H1 (cell line): ENCODE results near the gene ADTRP. TPM values are rescaled to one million over a fixed set of nuclear protein-coding genes. Genes with fewer than 3 reads are reported as not detected.

Experiments used
- CTCF ChIA-PET: fragments of 300-600 bp; sonication (Branson Sonifier 250); formaldehyde crosslinking; loops from one replicate; lab custom pipeline; 2021; ENCODE audit not compliant: partially characterized antibody; lab: Charles Lee
- POLR2A ChIA-PET: fragments of 300-600 bp; sonication (Branson Sonifier 250); formaldehyde crosslinking; loops from one replicate; lab custom pipeline; 2021; ENCODE audit warnings: inconsistent platforms; ENCODE audit not compliant: partially characterized antibody; lab: Charles Lee
- DNase-seq, 2 experiments: peaks; one replicate each; pipeline versions ENCODE4 v3.0.0 to v3.0.0-alpha.2; 2010 to 2022; ENCODE audit warnings: low spot score in 2 of 2, low read depth in 1 of 2, mixed read lengths in 1 of 2
- FAIRE-seq: peaks from 2 replicates; lab custom pipeline; 2011; peaks lifted over from hg19 to GRCh38; lab: Jason Lieb, UNC
- H2AFZ ChIP-seq: 2 replicates; pipeline ENCODE4 v1.8.1; 2012; ENCODE audit warnings: low read length, inconsistent platforms
- H2AK5ac ChIP-seq: 2 replicates; pipeline ENCODE4 v1.6.1; 2013; ENCODE audit warnings: low read depth, low read length
- H2BK120ac ChIP-seq: replicated peaks from 2 replicates; pipeline ENCODE3; 2013; ENCODE audit warnings: low read depth, low read length, inconsistent platforms
- H2BK12ac ChIP-seq: 2 replicates; pipeline ENCODE4 v1.6.1; 2013; ENCODE audit warnings: low read depth, low read length
- H2BK15ac ChIP-seq: 2 replicates; pipeline ENCODE4 v1.6.1; 2013; ENCODE audit warnings: low read length
- H2BK20ac ChIP-seq: 2 replicates; pipeline ENCODE4 v1.6.1; 2013; ENCODE audit warnings: low read length
- H2BK5ac ChIP-seq: 2 replicates; pipeline ENCODE4 v1.6.1; 2013; ENCODE audit warnings: low read depth, low read length
- H3K14ac ChIP-seq: 2 replicates; pipeline ENCODE4 v1.6.1; 2013; ENCODE audit warnings: inconsistent platforms; ENCODE audit not compliant: insufficient read length
- H3K18ac ChIP-seq: 2 replicates; pipeline ENCODE4 v1.6.1; 2013; ENCODE audit warnings: low read length; ENCODE audit errors: extremely low read depth
- H3K23ac ChIP-seq: 2 replicates; pipeline ENCODE4 v1.6.1; 2013; ENCODE audit warnings: inconsistent platforms; ENCODE audit not compliant: insufficient read length
- H3K23me2 ChIP-seq: 2 replicates; pipeline ENCODE4 v1.6.1; 2013; ENCODE audit warnings: low read depth, low read length
- H3K27ac ChIP-seq: 2 replicates; pipeline ENCODE4 v1.6.1; 2011; ENCODE audit warnings: low read depth, low read length, inconsistent platforms
- H3K27me3 ChIP-seq, 4 experiments: replicated peaks in 1 of 4; 1 replicate in 1 of 4; 2 replicates in 3 of 4; pipeline versions ENCODE4 v1.6.1 to v1.8.1; 2011 to 2013; ENCODE audit warnings: low read length in 3 of 4, mild to moderate bottlenecking in 3 of 4, inconsistent platforms in 2 of 4, mixed read lengths in 2 of 4, moderate library complexity in 1 of 4; ENCODE audit not compliant: control insufficient read depth in 3 of 4, insufficient read depth in 3 of 4; ENCODE audit errors: extremely low read depth in 1 of 4
- H3K36me3 ChIP-seq, 4 experiments: 2 replicates each; pipeline versions ENCODE4 v1.6.1 to v1.8.1; 2011 to 2013; ENCODE audit warnings: mild to moderate bottlenecking in 4 of 4, low read length in 3 of 4, moderate library complexity in 2 of 4, control low read depth in 1 of 4, inconsistent platforms in 1 of 4; ENCODE audit not compliant: insufficient read depth in 4 of 4, control insufficient read depth in 2 of 4
- H3K4ac ChIP-seq: replicated peaks from 2 replicates; pipeline ENCODE3; 2013; ENCODE audit warnings: low read length, low read depth, mixed read lengths, inconsistent platforms; ENCODE audit not compliant: insufficient read length
- H3K4me1 ChIP-seq, 4 experiments: replicated peaks in 1 of 4; 1 replicate in 1 of 4; 2 replicates in 3 of 4; pipeline versions ENCODE4 v1.6.1 to v1.8.1; 2011 to 2013; ENCODE audit warnings: low read length in 3 of 4, inconsistent platforms in 2 of 4, mixed read lengths in 1 of 4; ENCODE audit not compliant: insufficient read depth in 4 of 4, control insufficient read depth in 3 of 4
- H3K4me2 ChIP-seq, 2 experiments: 2 replicates each; pipeline versions ENCODE4 v1.6.1 to v1.8.1; 2011 to 2013; ENCODE audit warnings: low read depth in 2 of 2, low read length in 2 of 2, control low read depth in 1 of 2, inconsistent platforms in 1 of 2, mild to moderate bottlenecking in 1 of 2; ENCODE audit not compliant: insufficient read depth in 1 of 2
- H3K4me3 ChIP-seq, 4 experiments: fragments of 200-600, 300-600 bp in 1 of 4; sonication (generic), shearing (Covaris generic), sonication (Bioruptor Twin) in 1 of 4; 2 replicates each; pipeline versions ENCODE4 v1.5.1 to v1.8.1; 2011 to 2016; ENCODE audit warnings: low read length in 4 of 4, low read depth in 3 of 4, control low read depth in 2 of 4, inconsistent platforms in 2 of 4, mild to moderate bottlenecking in 2 of 4, mixed read lengths in 1 of 4, moderate library complexity in 1 of 4; ENCODE audit not compliant: insufficient read depth in 2 of 4; ENCODE audit errors: extremely low read depth in 1 of 4
- H3K56ac ChIP-seq: replicated peaks from 2 replicates; pipeline ENCODE3; 2013; ENCODE audit warnings: low read depth, mild to moderate bottlenecking, mixed read lengths, low read length, inconsistent platforms; ENCODE audit not compliant: insufficient read length
- H3K79me1 ChIP-seq: 2 replicates; pipeline ENCODE4 v1.6.1; 2013; ENCODE audit warnings: low read depth, low read length, control low read depth
- H3K79me2 ChIP-seq, 2 experiments: 2 replicates each; pipeline versions ENCODE4 v1.6.1 to v1.8.1; 2012 to 2013; ENCODE audit warnings: low read length in 2 of 2, mild to moderate bottlenecking in 2 of 2, inconsistent platforms in 1 of 2; ENCODE audit not compliant: insufficient read depth in 2 of 2, control insufficient read depth in 1 of 2
- H3K9ac ChIP-seq, 4 experiments: replicated peaks in 1 of 4; 1 replicate in 1 of 4; 2 replicates in 3 of 4; pipeline versions ENCODE4 v1.6.1 to v1.8.1; 2011 to 2013; ENCODE audit warnings: low read depth in 3 of 4, low read length in 3 of 4, control low read depth in 2 of 4, mild to moderate bottlenecking in 2 of 4, moderate library complexity in 2 of 4, inconsistent platforms in 1 of 4; ENCODE audit errors: extremely low read depth in 1 of 4
- H3K9me3 ChIP-seq, 2 experiments: 2 replicates each; pipeline versions ENCODE4 v1.6.1 to v1.8.1; 2012 to 2013; ENCODE audit warnings: mild to moderate bottlenecking in 2 of 2, moderate library complexity in 2 of 2, control low read depth in 1 of 2, inconsistent platforms in 1 of 2, low read depth in 1 of 2, low read length in 1 of 2, mixed read lengths in 1 of 2; ENCODE audit not compliant: insufficient read depth in 2 of 2
- H4K20me1 ChIP-seq, 2 experiments: replicated peaks in 1 of 2; 2 replicates each; pipeline versions ENCODE3 to v1.8.1; 2011 to 2013; ENCODE audit warnings: inconsistent platforms in 2 of 2, low read length in 2 of 2, mild to moderate bottlenecking in 1 of 2; ENCODE audit not compliant: insufficient read depth in 2 of 2, control insufficient read depth in 1 of 2
- H4K5ac ChIP-seq: 2 replicates; pipeline ENCODE4 v1.6.1; 2013; ENCODE audit warnings: low read length, low read depth, mixed read lengths, inconsistent platforms; ENCODE audit not compliant: insufficient read length
- H4K8ac ChIP-seq: 2 replicates; pipeline ENCODE4 v1.8.0; 2013; ENCODE audit warnings: mild to moderate bottlenecking, moderate library complexity, low read length, inconsistent platforms; ENCODE audit not compliant: insufficient read depth; ENCODE audit errors: extremely low read depth
- H4K91ac ChIP-seq: replicated peaks from 2 replicates; pipeline ENCODE3; 2013; ENCODE audit warnings: low read length, mixed read lengths, inconsistent platforms; ENCODE audit not compliant: insufficient read length
- BCL11A ChIP-seq, 2 experiments: IDR thresholded peaks; one replicate each; pipeline ENCODE4 v1.6.1; 2011; ENCODE audit warnings: low read depth in 2 of 2, low read length in 2 of 2, mild to moderate bottlenecking in 2 of 2
- CHD1 ChIP-seq: IDR thresholded peaks from 2 replicates; pipeline ENCODE4 v1.6.1; 2012; ENCODE audit warnings: low read depth, low read length, improper control_type of control experiment
- POLR2AphosphoS5 ChIP-seq: IDR thresholded peaks from 2 replicates; pipeline ENCODE4 v1.6.1; 2011; ENCODE audit warnings: low read depth, low read length
- WGBS, 2 experiments: shearing (Covaris generic) in 1 of 2; methylation state at CpG; one replicate each; pipeline versions ENCODE4 v1.1.6 to v1.1.7; 2013 to 2015; ENCODE audit warnings: low lambda C conversion rate in 2 of 2, mixed read lengths in 2 of 2, inconsistent platforms in 1 of 2, low coverage in 1 of 2, missing lambda C conversion rate in 1 of 2; ENCODE audit not compliant: insufficient replicate concordance in 2 of 2, insufficient coverage in 1 of 2, insufficient read length in 1 of 2; ENCODE audit errors: extremely low coverage in 1 of 2, missing lambda C conversion rate in 1 of 2; 5-methylcytosine and 5-hydroxymethylcytosine counted together
- polyA plus RNA-seq, 7 experiments: library from polyadenylated mRNA; depleted of rRNA in 3 of 7; stranded (reverse) in 5 of 7; unstranded in 2 of 7; fragments of >200 nt in 5 of 7; fragments of 200-250 nt in 2 of 7; gene quantifications; 1 replicate in 5 of 7; 2 replicates in 1 of 7; 4 replicates in 1 of 7; pipeline versions ENCODE4 v1.2.1 to v1.2.3, GENCODE V29; 2011 to 2013; ENCODE audit warnings: missing spikeins in 2 of 7, mixed read lengths in 2 of 7
- total RNA-seq: library from RNA; stranded (reverse); fragmentation: NEBNext Ultra II Directional; extraction: Animal tissue kit (Norgen Biotek cat#: 25700); gene quantifications from 2 replicates; pipeline ENCODE4 v1.2.1, GENCODE V29; 2021

Gene ADTRP
- total and polyA plus RNA-seq, 2 of the 8 experiments (the other 6 are each of a cell fraction or from before 2014, with no cell fraction given) = 0.08 to 0.45 TPM

DNA sequence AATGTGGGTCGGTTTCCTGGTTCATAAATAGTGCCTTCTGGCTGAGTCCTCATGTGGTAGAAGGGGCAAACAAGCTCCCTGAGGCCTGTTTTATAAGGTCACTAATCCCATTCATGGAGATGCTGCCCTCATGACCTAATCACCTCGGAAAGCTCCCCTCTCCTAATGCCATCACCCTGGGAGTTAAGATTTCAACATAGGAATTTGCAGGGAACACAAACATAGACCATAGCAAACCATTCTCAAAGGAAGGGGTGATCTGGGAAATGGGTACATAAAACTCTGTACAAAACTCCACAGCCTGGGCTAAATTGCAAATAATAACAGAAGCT lies 1.5 kb upstream of the ADTRP start:
- no peak for TF ChIP-seq BCL11A (IDR thresholded peaks at IDR 0.05; ENCODE audit: low read depth in 2 of 2, low read length in 2 of 2)
- no peak for TF ChIP-seq POLR2AphosphoS5
- TF ChIP-seq CHD1 = no peak
- TF ChIP-seq, all 59 proteins: peak for 0
- H3K27me3 ChIP-seq = no peaks in the 10 kb centered on the region
- no peak overlapping the region for H3K4ac ChIP-seq
- H4K20me1 ChIP-seq = no peaks in the 10 kb centered on the region
- no peak overlapping the region for H2AFZ ChIP-seq
- no peak overlapping the region for H4K5ac ChIP-seq
- CTCF ChIA-PET = interaction anchor here (0.7 kb wide), 1 partner anchor 9 kb away, joined by 3 read pairs; no protein-coding TSS in a partner anchor
- no peaks in the 10 kb centered on the region for H3K79me2 ChIP-seq
- H3K23me2 ChIP-seq = no peaks in the 10 kb centered on the region
- no peak overlapping the region for H4K91ac ChIP-seq
- H3K4me2 ChIP-seq = no peak overlapping the region
- no peak overlapping the region for H2BK12ac ChIP-seq
- POLR2A ChIA-PET = no interaction called here
- no peaks in the 10 kb centered on the region for H3K36me3 ChIP-seq
- H2AK5ac ChIP-seq = no peak overlapping the region
- no peak overlapping the region for H3K9ac ChIP-seq
- H3K23ac ChIP-seq = no peak overlapping the region
- H2BK15ac ChIP-seq = no peak overlapping the region
- no peaks in the 10 kb centered on the region for H3K4me1 ChIP-seq
- DNase-seq (no peak), FAIRE-seq (no peak)
- H4K8ac ChIP-seq = no peak overlapping the region
- no peak overlapping the region for H3K14ac ChIP-seq
- H2BK20ac ChIP-seq = no peak overlapping the region
- 79% methylated on average over 2 of the region's 2 CpGs; no CpG with 5 or more reads in 1 of the 2 experiments for WGBS, 2 experiments
- no peak overlapping the region for H3K27ac ChIP-seq
- H3K4me3 ChIP-seq = no peak overlapping the region
- no peak overlapping the region for H2BK5ac ChIP-seq
- no peaks in the 10 kb centered on the region for H3K79me1 ChIP-seq
- H3K18ac ChIP-seq = no peak overlapping the region
- H3K9me3 ChIP-seq = no peaks in the 10 kb centered on the region
- H2BK120ac ChIP-seq = no peak overlapping the region
- no peak overlapping the region for H3K56ac ChIP-seq
